Astrocyte of the spinal cord (primary cell): ENCODE results near the gene EFNB1.
A peak's percentile ranks its signal among the peaks of the same experiment; 100 is the strongest.

Experiments
- DNase-seq: peaks from one replicate; pipeline ENCODE4 v3.0.0; 2011; ENCODE audit warnings: low read depth, low spot score
- H3K4me3 ChIP-seq: 2 replicates; pipeline ENCODE4 v1.5.1; 2011; ENCODE audit warnings: low read depth, mild to moderate bottlenecking, low read length, moderate library complexity
- CTCF ChIP-seq: IDR thresholded peaks from 2 replicates; pipeline ENCODE4 v1.5.1; 2012; ENCODE audit warnings: low read depth, mild to moderate bottlenecking, low read length, inconsistent platforms
- in situ Hi-C: cut with HindIII; loops from 2 replicates; pipeline ENCODE4 v1.10.0; 2017; ENCODE audit warnings: low sequenced_read_pairs

EFNB1 gene

GRCh38 chrX:68827848-68828624 is 785 bp upstream of the EFNB1 start:
- TF ChIP-seq CTCF, result peak; percentile 85
- in situ Hi-C loops, result no loop called here
- peak overlapping the region; percentile 7 for H3K4me3 ChIP-seq
- peak; percentile 81 for DNase-seq

- in situ Hi-C loops, result no loop called here
- peak overlapping the region; percentile 64 for H3K4me3 ChIP-seq
- no peak for TF ChIP-seq CTCF
- DNase-seq, result peak; percentile 29
These were observed 979 bp downstream of the EFNB1 start for GRCh38 chrX:68829582-68830418.

- TF ChIP-seq CTCF, result no peak
- H3K4me3 ChIP-seq, result peak overlapping the region; percentile 64
- in situ Hi-C loops, result no loop called here
- DNase-seq, result no peak
These were observed 1.9 kb downstream of the EFNB1 start for GRCh38 chrX:68830419-68831404.

- no peak for DNase-seq
- in situ Hi-C loops, result no loop called here
- no peak for TF ChIP-seq CTCF
- H3K4me3 ChIP-seq, result peak overlapping the region; percentile 64
These were observed 2.7 kb downstream of the EFNB1 start for GRCh38 chrX:68831405-68832100.

- H3K4me3 ChIP-seq, result peak overlapping the region; percentile 64
- in situ Hi-C loops, result no loop called here
- DNase-seq, result peak; percentile 78
- TF ChIP-seq CTCF, result no peak
These were observed 3.2 kb downstream of the EFNB1 start for GRCh38 chrX:68832101-68832416.
